Measurements from ENCODE around the gene SAMD4A.
A peak's percentile ranks its signal among the peaks of the same experiment; 100 is the strongest.

SAMD4A gene

DNA sequence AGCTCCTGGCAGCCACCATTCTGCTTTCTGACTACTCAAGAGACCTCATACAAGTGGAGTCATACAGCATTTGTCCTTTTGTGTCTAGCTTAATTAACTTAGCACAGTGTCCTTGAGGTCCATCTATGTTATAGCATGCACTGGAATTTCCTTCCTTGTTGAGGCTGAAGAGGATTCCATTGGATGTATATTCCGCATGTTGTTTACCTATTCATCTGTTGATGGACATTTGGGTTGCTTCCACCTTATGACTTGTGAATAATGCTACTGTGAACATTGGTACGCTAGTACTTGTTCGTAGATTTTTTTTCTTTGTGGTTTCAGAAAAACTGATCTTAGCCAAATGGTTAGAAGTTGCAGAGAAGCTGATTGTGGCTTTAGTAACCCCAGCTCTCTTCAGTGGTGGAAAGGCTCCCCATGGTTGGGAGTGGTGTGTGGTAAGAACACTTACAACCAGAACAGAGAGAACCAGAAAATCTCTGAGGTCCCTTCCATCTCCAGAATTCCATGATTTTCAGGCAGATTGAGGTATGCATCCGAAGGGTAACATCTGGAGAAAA, 118.4 kb downstream of the SAMD4A start:
- DNase-seq: no peak

DNA sequence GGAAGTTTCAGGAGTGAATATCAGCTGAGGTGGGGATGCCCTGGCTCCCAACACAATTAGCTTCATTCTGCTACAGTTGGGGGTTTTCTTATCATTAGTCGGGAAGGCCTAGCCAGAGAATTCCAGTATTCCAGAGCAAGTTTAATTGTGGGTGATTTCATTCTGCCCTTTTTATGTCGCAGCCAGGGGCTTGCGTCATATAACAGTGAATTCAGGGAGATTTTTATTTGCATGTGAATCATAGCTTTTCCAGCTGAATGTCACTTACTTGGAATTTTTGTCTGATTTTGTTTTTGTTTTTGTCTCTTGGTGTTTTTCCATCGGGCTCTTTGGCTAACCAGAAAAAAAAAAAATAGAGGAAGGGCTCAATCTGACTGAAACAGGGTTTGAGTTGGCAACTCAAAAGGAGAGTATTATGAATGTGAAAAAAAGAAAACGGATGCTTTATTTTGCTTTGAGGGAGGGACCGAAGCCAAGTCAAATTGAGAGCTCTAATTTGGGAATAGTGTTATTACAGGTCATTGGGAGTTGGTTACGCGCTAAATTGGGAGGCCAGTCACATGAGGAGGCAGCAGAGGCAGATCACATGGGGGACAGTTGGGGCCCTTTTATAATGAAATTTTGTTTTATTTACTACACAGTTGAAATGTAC, 119.4 kb downstream of the SAMD4A start:
- no peak for DNase-seq

DNA sequence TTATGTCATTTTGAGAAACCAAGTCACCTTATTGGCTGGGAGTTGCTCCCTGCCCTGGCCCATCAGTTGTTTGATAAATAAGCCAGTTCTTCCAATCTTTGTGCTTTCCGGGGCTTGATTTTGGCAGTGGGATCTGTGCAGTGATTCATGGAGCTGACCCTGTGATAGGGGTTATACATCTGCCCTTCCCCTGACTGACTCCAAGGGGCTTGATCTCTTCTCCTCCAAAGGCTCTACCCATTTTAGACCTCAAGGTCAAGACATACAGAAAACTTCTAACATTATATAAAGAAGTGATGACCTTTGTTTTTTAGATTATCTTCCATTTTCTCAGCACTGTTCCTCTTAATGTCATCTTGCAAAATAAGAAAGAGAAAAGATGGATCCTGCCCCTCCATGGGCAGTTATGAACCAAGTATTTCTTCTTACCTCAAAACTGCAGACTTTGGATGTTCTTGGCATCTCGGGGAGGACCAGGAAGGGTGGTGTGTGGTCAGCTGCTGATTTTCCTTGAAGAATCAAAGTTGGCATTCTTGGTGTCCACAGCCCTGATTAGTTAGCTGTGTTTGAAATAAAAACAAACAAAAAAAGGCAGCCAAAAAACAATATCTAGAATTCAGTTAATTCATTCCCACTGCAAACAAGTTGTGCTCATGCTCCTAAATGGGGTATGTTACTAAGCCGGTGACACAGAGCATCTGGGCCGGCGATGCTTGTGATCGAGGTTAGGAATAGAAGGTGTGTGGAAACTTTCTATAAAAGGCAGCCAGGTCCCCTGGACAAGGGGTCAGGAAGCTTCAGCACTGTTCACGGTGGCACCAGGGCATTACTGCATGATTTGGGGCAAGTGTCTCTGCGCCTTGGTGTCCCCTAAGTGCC, 120.2 kb downstream of the SAMD4A start:
- DNase-seq: no peak

DNA sequence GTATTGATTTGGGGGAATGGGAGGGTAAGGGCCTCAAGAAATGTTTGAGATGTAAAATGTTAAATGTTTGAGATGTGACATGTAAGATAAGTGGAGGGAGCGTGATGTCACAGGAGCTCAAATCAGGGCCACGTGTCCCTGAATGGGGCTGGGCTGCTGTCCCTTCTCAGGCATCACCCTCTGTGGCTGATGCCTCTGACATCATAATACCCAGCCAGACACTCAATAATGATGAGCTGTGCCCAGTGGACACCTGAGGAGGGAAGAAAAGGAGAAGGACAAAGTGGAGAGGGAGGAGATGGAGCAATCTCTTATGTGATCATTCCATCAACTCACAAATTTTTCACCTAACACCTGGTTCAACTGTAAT, 120.8 kb downstream of the SAMD4A start:
- DNase-seq: no peak

DNA sequence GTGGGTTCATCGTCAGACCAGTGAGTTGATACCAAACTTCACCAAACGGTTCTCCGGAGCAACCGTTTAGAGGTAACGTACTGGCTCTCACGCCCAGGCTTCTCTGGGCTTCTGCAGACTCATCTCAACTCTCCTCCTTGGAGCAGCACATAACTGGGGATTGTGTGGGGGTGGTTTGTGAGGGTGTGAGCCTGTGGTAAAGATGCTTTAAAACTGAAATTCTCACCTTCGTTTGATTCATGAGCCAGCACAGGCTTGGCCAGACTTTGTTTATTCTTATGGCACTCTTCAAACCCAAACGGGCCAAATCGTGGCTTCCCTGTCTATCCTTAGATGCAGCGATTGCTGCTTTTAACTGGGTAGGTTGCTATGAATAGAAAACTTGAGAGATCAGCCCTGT, 121.3 kb downstream of the SAMD4A start:
- no peak for DNase-seq

DNA sequence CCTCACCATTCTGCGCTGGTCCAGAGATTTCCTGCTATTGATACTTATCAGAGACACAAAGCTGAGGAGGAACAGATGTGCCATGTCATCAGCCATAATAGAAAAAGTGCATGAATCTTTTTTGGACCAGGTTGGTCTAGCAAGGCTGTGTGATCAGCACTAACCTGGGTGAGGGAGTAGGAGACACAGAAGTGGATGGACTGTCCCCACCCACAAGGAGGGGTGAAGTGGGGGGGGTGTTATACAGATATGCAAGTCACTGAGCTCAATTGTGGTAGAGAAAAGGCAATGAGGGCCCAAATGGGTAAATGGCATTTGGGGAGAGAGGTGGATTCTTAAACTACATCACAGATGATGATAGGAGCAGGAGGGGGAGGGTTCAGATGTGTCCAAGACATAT, 123.0 kb downstream of the SAMD4A start:
- DNase-seq: no peak

DNA sequence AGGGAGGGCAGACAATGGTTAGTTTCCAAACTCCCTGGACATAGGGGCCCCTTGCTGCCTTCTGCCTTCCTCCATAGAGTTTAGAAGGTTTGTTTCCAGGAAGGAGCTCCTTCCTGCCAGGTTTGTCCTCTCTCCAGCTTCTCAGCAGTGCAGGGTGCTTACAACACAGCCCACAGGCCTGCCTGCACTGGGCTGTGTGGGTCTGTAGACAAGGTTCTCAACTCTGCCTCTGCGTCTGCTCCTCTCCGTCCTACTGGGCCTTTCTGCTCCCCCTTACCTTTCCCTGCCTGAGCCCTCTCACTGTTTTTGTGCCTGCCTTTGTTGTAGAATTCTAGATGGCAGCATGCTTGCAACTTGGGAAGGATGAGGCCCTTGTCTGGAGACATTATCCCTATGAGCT, 124.0 kb downstream of the SAMD4A start:
- DNase-seq: no peak

DNA sequence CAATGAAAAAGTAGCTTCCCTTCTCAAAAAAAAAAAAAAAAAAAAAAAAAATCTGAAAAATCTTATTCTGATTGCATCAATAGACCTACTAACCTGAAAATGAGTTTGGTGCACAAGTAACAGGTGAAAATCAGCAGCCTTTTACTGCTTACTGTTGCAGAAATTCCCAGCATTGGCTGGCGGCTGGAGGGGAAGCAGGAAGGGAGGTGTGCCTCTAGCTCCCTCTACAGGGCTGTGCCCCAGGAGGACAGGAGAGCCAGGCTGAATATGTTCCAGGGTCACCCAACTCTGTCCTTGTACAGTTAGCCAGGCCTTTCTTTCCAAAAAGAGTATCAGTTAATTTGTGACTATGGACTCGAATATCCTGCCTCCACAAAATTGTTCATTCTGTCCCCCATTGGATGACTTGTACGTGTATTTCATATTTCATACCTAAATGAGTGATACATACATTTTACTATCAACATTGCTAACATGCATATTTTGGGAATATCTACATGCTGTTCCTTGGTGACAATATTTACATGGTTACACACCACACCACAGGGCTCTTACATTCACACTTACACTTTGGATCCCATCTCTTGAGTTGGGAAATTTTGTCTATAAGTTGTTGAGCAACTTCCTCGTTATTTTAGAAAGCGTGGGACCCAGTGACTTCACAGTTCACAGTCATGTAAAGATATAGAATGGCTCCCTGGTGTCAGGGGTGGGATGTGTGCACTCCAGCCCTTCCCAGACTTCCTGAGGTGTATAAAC, 124.8 kb downstream of the SAMD4A start:
- DNase-seq: peak; percentile 72

DNA sequence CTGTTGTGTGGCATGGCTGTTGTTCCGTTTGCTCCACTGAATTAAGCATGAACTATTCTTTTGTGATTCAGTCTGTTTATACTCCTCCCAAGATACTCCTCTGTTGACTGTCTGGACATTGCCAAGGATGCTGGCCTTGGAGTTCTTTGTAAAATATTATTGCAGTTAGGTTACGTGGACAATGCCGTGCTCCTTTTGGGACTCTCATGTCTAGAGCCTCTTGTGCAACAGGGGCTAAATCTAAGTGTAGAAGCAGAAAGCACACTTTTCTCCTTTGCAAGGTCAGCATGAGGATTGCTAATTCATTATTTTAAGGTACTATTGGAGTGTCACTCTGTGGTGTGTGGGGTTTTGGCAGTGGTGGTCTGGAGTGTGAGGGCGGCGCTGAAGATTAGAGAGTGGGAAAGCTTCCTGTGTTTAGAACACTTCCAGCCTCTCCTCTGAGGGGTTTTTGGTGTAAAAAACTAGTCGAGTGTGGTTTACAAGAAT, 125.4 kb downstream of the SAMD4A start:
- DNase-seq: peak; percentile 47

DNA sequence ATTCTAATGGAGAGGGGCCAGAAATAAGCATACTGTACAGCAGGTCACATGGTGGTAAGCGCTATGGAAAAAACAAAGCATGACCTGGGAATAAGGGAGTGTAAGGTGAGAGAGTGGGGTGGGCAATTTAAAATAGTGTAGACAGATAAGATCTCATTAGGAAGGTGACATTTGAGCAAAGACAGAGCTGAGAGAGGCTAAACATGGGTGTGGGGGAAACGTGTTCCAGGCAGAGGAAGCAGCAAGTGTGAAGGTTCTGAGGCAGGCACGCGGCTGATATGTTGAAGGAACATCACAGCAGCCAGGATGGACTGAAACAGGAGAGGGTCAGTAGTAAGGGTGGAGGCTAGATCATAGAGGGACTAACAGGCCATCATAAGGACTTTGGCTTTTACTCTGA, 126.8 kb downstream of the SAMD4A start:
- no peak for DNase-seq

DNA sequence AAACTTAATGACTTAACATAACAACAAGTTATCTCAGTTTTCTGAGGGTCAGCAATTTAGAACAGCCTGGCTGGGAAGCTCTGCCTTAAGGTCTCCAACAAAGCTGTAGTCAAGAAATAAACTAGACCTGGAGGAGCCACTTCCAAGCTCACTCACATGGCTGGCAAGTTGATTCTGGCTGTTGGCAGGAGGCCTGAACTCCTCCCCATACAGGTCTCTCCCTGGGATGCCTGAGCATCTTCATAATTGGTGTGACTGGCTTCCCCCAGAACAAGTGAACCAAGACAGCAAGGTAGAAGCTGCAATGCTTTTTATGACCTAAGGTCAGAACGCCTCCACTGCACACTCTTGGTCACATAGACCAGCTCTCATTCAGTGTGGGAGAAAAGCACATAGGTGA, 128.3 kb downstream of the SAMD4A start:
- no peak for DNase-seq

DNA sequence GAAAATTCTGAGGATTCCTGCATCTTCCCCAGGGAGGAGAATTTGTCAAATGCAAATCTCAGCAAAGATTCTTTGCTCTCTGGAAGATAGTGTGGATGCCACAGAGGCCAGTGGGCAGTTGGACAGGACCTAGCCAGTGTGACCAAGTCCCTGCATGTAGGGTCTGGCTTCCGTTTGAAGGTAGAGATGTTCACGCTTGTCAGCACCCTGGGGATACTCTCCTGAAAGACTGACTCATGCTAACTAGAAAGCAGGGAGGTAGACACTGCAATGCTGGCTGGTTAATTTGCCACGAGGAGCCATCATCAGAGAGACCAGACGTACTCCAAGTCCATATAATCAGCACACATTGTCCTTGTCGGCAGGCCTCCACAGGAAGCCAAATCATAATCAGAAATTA, 130.1 kb downstream of the SAMD4A start:
- DNase-seq: no peak

DNA sequence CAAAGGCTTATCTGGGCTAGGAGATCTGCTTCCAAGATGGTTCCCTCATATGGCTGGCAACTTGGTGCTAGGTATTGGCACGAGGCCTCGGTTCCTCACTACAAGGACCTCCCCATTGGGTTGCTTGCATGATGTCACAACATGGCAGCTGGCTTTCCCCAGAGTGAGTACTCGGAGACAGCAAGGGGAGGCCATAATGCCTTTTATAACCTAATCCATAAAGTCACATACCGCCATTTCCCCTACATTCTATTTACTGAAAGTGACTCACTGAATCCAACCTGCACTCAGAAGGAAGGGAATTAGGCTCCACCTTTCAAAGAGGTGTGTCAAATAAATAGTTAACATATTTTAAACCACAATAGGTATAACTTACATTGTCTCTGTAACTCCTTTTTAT, 130.9 kb downstream of the SAMD4A start:
- DNase-seq: no peak

DNA sequence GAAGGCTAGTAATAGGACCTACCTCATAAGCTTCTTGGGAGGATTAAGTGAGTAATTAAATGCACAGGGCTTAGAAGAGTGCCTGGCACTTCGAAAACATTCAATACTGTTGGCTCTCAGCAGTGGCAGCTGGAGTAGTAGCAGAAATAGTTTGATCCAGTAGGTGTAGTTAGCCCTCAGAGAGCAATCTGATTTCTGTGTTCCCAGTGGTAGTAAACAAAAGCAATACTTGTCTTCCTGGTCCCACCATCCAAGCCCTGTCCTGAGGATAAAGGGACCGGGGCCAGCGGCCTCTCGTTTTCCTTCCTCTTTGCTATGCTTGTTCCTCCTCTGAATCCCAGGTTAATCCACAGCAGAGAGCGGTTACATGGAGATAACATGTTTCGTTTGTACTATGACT, 131.6 kb downstream of the SAMD4A start:
- no peak for DNase-seq

DNA sequence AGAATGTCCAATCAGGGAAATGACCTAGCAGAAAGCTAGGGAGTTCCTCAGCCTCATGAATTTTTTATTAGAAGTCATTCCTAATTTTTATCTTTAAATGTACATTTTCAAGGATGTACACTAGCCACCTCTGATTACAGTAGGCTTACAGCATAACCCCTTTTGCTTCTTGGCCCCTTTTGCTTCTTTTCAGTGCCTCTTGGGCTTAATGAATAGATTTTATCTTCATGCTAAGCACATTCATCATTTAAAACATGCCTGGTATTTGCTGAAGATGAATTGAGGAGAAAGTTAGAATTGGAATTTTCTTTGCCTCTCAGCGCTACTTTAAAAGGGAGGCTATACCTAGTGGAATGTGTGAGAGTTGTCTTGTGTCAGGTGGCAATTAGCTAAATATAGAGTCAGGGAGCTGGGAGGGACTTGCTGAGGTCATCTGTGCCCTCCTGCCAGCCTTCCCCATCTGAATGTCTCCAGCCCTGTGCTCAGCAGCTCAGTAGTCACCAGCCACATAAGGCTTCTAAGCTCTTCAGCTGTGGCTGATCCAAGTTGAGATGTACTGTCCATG, 132.1 kb downstream of the SAMD4A start:
- DNase-seq: no peak

DNA sequence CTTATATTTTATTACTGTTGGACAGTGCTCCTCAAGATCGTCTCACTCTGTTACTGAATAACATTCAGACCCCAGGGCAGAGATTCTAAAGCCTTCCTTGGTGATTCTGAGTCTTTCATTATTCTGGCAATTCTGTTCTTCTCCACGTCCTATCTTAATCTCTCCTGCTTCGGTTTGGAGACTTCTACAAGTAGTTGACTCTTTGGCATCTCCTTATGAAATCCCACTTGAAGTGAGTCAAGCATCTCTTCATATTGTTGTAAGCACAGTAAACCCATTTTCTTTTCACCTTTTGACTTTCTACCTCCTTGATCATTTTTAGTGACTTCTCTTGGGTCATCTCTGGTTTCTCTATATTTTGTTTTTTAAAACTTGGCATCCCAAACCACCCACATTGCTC, 132.8 kb downstream of the SAMD4A start:
- DNase-seq: no peak

DNA sequence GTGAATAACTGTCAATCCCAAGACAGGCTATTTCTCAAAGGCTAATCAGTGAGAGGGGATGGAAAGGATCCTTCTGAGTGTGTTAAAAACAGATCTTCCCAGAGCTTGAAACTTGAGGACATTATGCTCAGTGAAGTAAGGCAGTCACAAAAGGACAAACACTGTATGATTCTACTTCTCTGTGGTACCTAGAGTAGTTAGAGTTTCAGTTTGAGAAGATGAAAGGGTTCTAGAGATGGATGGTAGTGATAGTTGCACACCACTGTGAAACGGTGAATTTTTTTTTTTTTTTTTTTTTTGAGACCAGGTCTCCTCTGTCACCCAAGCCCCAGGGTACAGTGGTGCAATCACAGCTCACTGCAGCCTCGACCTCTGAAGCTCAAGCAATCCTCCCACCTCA, 133.8 kb downstream of the SAMD4A start:
- DNase-seq: no peak

DNA sequence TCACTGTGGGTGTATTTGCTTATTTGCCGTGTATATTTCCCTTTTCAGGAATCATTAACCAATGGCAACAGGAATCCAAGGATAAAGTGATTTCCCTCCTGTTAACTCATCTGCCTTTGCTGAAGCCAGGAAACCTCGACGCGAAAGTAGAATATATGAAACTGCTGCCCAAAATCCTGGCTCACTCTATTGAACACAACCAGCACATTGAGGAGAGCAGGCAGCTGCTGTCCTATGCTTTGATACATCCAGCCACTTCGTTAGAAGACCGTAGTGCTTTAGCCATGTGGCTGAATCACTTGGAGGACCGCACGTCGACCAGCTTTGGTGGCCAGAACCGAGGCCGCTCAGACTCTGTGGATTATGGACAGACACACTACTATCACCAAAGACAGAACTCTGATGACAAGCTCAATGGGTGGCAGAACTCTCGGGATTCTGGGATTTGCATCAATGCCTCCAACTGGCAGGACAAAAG, 135.1 kb downstream of the SAMD4A start:
- no peak for DNase-seq

DNA sequence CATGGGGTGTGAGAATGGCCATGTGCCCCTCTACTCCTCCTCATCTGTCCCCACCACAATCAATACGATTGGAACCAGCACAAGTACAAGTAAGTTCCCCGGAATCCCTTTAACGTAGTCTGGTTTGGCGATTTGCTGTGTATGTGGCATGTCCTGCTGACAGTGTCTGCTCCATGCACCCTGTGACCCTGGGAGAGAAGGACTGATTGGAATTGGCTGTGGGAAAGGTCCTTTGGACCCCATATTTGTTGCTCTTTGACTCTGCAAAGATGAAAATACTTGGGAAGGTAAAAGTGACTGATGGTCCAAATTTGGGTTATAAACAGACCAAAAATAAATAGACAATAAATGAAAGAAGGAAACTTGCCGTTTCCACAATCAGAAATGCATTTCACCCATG, 135.6 kb downstream of the SAMD4A start:
- DNase-seq: no peak

DNA sequence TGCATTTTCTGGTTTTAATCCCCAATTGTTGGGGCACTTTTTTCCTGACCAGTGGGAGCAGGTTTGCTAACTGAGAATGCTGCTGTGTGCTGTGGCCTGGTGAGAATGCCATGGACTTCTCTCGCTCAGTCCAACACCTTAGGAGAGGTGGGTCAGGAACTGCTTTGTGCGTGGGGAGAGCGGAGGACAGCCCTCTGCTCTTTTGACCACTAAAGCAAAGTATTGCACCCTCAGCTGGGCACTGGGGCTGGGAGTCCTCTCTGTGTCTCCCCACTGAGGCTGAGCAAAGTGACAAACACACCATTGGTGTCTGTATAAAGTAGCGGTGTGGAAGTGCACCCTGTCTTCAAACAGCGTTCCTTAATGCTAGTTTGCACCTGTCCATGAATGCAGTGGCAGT, 136.2 kb downstream of the SAMD4A start:
- DNase-seq: no peak

DNA sequence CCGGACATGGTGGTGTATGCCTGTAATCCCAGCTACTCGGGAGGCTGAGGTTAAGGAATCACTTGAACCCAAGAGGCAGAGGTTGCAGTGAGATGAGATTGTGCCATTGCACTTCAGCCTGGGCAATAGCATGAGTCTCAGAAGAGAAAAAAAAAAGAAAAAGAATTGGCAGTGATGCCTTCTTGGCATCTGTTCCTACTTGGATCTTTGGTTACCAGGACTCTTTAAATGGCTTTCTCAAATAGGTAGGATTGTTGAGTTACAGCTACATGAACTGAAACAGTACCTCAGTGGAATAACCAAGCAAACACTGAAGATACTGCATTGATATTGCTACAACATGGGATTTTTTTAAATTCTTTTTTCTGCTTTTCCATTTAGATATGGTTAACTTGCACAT, 136.8 kb downstream of the SAMD4A start:
- no peak for DNase-seq

DNA sequence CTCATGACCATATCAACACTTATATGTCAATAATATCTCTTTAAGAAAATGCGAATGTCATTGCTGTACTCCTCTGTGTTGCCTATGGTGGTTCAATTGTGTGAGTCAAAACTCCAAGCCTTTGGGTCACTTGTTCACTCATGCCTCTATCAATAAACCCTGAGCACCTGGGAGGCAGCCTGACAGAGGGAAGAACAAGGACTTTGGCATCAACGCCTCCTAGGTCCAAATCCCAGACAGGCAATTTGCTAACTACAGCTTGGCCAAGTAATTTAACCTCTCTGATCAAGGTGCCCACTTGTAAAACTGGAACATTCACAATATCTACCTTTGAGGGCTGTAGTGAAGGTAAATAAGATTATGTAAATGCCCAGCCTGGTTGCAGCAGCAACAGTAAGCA, 137.8 kb downstream of the SAMD4A start:
- no peak for DNase-seq

DNA sequence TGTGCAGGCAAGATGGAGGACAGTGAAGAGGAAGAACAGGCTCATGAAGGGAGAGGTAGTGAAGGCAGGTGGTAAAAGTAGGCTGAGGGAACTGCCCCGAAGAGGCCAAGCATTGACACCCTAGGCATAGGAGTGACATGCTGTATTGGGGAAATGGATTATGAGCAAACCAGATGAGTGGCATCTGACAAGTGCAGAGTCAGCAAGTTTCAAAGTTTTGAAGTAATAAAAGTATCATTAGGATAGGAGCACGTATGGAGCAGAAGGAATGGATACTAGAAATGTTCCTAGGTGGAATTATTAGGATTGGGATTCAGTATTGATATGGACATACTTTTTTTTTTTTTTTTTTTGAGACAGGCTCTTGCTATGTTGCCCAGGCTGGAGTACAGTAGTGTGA, 139.8 kb downstream of the SAMD4A start:
- no peak for DNase-seq
